A204.1 (cell line): ENCODE results near the gene OR9G4.

ENCODE experiments used
- FAIRE-seq: peaks from 2 replicates; lab custom pipeline; 2012; peaks lifted over from hg19 to GRCh38; lab: Jason Lieb, UNC

OR9G4 gene

DNA sequence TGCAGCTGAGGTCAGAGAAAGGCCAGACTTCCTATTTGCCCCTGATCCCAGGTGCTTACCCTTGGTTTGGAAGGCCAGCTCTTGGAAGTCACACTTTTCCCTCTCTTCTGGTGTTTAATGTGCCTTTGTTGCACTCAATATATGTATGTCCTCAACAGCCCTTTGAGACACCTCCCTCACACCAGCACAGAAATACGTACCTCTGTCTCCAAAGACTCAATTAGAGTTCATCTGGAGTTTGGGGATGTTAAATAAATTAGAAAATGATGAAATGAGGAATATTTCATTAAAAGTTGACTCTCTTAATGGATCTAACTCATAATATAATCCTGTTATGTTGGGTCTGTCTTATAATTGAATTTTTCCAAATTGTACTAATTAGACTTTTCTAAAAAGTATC lies at the start of gene OR9G4:
OR9G4 (minus strand) TSS at position 101 of the 400 bp plus-strand sequence. CDS start 4,931 bp downstream, outside the sequence.
- FAIRE-seq = no peak

DNA sequence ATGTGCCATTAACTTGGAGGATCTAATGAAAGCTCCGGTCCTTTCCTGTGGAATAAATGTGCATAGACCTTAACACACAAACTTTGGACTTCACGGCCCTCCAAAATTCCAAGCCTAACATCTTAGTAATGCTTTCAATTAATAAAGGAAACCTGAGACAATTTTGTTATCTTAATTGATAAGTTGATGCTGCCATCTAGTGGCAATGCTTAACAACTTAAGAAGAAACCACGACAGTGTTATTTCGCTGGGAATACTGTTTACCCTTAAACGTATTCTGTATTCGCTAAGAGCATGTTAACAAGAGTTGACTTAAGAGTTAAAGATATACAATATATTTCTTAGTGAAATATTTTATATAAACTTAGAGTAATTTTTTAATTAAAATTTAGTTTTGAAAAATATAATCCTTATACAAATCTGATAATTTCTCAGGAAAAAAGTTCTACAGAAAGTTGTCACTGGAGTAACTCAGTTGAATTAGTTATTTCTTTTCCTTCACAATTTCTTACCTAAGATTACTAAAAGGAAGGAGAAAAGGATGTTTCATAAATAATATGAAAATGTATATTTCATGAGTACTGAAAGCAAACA lies 35.0 kb upstream of the OR9G4 start:
- peak; percentile 98 for FAIRE-seq

DNA sequence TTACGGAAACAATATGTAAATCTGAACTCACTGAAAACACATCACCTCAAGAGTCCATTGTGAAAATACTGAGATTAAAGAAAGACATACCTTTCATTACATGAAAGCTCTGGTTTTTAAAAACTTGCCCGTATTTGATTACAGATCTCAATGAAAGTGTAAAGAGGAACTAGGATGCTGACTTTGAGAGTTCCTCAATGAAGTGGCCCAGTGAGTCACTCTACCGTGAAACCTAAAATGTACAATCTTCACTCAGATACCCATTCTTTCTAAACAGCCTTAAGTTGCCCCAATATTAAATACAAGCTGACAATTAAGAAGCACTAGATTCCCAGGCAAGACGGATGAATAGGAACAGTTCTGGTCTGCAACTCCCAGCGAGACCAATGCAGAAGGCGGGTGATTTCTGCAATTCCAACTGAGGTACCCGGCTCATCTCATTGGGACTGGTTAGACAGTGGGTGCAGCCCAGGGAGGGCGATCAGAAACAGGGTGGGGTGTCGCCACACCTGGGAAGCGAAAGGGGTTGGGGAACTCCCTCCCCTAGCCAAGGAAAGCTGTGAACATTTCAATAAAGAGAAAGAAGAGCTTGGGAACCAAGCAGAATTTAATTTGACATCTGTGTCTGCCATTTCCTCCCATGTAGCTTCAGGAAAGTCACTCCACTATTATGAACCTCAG lies 33.8 kb upstream of the OR9G4 start:
- no peak for FAIRE-seq

DNA sequence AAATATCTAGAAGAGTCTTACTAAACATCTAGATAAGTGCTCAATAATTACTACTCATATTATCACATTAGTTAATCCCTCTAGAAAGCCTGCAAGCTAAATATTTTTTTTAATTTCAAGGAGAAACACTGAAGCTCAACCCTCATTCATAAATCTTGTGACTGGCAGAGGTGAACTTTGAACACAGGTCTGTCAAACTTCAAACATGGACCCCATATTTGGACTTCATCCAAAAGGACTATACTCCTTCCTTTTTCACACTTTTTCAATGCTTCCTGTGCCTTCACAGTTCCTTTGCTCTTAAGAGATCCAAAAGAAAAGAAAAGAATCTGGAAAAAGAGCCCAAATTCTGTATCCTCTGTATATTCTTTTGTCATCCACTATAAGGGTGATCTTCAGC lies 28.3 kb upstream of the OR9G4 start:
- no peak for FAIRE-seq

DNA sequence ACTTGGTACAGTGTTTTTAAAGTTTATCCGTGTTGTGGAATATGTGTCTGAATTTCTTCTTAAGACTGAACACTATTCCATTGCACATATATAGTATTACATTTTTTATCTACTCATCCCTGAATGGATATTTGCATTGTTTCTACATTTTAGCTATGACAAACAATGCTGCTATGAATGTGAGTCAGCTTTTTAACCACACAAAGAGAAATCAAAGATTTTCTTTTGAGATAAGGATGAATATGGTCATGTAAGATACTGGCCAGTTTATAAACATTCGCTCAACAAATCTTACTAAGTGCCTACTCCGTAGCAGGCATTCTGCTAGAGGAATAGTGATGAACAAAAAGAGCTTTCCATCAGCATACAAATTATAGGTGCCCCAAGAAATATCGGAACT lies 16.5 kb upstream of the OR9G4 start:
- FAIRE-seq = no peak

DNA sequence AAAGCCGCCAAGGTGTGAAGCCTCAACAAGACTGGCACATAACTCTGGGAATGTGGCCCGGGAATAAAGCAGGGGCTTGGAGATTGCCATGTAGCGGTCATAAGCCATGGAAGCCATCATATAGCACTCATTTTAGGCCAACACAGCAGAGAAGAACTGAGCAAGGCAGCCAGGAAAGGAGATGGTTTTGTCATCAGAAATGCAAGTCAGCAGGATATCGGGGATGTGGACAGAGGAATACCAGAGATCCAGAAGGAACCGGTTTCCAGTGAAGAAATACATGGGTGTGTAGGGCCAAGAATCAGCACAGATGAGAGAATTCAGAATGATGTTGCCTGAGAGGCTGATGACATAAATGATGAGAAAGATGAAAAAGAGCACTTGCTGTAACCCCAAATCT lies 3.0 kb upstream of the OR9G4 start:
- FAIRE-seq = no peak

DNA sequence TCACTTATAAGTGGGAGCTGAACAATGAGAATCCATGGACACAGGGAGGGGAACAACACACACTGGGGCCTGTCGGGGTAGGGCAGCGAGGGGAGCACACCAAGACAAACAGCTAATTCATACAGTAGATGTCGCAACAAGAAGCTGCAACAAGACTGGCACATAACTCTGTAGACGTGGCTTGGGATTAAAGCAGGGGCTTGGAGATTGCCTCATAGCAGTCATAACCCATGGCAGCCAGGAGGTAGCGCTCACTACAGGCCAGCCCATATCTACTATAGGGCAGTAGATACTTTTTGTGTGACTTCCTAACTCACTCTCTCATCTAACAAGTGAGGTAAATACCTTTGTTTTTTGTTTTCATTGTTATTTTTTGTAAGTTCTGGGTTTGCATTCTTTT lies 1.7 kb upstream of the OR9G4 start:
- FAIRE-seq = no peak

DNA sequence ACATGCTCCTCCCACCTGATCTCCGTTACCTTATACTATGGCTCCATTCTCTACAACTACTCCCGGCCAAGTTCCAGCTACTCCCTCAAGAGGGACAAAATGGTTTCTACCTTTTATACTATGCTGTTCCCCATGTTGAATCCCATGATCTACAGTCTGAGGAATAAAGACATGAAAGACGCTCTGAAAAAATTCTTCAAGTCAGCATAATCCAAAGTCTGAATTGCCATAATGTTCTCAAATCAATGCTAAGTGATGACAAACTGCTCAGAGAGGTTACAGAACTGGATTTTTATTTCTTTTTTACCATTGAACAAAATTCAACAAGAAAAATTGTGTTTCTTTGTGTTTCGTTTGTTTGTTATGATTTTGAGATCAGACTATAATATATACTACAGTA lies 7.6 kb downstream of the OR9G4 start:
- FAIRE-seq = no peak

DNA sequence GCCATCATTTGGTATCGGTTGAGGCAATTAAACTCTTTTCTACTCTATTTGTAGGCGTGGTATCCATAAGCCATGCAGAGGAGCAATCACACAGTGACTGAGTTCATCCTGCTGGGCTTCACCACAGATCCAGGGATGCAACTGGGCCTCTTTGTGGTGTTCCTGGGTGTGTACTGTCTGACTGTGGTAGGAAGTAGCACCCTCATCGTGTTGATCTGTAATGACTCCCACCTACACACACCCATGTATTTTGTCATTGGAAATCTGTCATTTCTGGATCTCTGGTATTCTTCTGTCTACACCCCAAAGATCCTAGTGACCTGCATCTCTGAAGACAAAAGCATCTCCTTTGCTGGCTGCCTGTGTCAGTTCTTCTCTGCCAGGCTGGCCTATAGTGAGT lies 8.4 kb downstream of the OR9G4 start:
- FAIRE-seq = no peak

DNA sequence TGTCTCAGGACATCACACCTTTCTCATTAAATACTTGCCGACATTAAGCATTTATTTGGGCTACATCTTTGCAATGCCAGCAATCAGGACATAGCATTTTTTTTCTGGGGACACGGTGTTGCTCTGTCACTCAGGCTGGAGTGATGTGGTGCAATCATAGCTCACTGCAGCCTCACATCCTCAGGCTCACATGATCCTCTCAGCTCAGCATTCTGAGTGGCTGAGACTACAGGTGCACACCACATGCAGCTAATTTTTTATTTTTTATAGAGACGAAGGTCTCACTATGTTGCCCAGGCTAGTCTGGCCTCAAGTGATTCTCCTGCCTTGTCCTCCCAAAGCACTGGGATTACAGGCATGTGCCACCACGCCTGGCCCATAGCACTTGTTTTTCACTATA lies 28.0 kb downstream of the OR9G4 start:
- FAIRE-seq = no peak

DNA sequence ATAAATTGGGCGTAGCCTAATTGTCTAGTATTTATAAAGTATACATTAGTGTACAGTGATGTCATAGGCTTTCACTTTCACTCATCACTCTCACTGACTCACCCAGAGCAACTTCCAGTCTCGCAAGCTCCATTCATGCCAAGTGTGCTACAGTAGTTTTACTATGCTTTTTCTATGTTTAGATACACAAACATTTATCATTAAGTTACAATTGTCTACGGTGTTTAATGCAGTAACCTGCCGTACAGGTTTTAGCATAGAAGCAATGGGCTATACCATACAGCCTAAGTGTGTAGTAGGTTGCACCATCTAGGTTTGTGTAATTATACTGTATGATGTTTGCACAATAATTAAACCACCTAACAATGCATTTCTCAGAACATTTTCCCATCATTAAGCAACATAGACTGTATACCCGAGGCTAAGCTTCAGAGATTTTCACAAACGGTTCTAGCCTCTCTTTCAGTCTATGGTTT lies 32.1 kb downstream of the OR9G4 start:
- FAIRE-seq = no peak

DNA sequence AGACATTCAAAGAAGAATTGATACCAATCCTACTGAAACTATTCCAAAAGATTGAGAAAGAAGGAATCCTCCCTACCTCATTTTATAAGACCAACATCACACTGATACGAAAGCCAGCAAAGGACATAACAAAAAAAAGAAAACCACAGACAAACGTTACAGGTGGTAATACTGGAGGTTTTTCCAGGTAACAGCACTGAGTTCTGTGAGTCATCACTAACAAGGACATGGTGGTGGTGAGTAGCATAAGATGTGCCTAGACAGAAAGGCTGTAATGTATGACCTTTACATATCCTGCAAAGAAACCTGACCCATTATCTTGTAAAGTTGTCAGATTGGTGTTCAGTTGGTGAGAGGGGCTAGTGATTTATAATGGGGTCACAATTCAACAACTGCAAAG lies 34.3 kb downstream of the OR9G4 start:
- no peak for FAIRE-seq

DNA sequence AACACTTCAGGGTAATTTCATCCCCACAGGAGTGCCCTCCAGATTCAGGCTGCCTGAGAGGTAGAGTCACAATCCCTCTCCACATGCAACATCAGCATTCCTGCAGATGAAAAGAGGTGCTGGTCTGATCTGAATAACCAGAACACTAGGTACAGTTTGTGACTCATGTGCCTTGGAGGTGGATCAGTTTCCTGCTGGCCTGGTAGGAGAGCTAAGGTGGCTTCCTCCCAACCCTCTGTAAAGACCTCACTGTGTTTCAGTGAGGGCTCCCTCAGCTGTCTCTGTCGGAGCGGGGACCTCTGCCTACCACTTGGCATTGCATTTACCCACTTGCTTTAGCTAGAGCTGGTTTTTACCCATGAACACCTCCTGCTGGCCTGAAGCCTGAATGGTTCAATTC lies 42.0 kb downstream of the OR9G4 start:
- FAIRE-seq = no peak

DNA sequence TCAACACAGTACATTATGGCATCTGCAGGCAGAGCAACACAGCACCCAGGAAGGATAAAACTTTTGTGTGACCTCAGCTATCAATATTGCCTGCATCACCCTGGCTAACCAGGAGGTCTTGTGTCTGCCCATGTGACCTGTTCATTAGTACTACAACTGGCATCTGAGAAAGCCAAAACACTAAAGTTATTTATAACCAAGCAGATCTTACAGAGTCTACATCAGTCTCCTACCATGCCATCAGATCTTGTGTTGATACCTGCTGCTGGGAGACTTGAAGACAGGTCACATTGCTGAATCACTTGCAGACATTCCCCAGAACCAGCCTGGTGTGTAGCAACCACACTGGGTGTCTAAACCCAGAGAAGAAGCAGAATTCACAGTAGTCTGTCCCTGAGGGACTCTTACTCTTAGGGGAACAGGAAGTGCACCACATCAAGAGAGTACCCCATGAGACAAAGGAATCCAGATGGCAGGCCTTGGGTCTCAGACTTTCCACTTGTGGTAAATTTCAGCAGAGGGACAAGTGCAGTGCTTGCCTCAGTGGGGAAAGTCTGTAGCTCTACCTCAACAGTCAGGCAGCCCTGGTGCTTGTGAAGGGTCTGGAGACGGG lies 42.6 kb downstream of the OR9G4 start:
- FAIRE-seq = no peak

DNA sequence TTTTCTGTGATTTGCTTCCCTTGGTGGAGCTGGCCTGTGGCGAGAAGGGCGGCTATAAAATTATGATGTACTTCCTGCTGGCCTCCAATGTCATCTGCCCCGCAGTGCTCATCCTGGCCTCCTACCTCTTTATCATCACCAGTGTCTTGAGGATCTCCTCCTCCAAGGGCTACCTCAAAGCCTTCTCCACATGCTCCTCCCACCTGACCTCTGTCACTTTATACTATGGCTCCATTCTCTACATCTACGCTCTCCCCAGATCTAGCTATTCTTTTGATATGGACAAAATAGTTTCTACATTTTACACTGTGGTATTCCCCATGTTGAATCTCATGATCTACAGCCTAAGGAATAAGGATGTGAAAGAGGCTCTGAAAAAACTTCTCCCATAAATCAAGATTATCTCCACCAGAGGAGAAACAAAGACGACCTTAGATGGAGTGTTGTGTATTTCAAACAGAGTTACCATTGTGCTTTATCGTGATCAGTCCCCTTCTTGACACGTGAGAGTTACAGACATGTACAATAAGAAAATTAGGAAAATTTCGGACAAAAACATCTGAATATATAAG lies 47.5 kb downstream of the OR9G4 start:
- FAIRE-seq = no peak

DNA sequence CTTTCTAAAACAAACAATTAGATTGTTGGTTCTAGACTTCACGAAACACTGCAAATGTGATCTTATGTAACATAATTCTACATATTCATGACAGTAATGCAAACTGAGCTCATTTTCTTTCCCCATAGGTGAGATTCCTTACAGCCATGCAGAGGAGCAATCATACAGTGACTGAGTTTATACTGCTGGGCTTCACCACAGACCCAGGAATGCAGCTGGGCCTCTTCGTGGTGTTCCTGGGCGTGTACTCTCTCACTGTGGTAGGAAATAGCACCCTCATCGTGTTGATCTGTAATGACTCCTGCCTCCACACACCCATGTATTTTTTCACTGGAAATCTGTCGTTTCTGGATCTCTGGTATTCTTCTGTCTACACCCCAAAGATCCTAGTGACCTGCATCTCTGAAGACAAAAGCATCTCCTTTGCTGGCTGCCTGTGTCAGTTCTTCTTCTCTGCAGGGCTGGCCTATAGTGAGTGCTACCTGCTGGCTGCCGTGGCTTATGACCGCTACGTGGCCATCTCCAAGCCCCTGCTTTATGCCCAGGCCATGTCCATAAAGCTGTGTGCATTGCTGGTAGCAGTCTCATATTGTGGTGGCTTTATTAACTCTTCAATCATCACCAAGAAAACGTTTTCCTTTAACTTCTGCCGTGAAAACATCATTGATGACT lies 48.1 kb downstream of the OR9G4 start:
- FAIRE-seq = no peak

DNA sequence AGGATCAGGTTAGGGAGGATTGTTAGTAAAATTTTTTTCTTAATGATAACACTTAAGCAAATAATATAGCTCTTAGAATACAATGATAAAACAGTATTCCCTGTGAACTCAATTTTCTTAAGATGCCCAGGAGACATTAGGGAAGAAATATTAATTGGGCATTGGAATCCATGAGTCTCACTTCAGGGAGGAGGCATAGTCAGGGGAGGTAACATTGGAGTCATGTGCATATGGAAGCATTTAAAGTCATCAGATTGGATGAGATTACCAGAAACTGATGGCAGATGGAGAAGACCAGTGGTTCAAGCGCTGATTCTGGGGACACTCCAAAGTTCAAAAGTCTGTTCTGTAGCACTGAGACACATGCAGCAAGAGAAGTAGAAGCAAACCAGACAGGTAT lies 49.7 kb downstream of the OR9G4 start, which contains the start of gene OR9G1:
OR9G1 (plus strand) TSS at position 301 of the 400 bp plus-strand sequence. CDS start 1,293 bp downstream, outside the sequence.
- no peak for FAIRE-seq

DNA sequence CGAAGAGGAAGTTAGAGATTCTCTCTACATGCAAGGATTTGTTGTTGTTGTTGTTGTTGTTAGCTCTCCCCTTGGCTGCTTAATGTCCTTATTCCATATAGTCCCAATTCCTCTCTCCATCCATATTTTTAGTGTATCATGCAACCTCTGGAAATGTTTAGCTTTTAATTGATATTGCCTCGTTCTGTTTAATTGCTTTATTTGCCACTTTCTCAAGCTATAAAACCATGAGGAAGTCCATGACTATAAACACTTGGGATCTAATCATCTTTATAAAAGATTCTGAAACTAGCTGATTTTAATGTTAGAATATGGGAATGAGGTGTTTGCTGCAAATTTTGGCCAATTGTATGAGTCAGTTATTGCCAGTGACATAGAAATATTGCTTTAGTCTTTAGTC lies 55.1 kb downstream of the OR9G4 start:
- no peak for FAIRE-seq
